HEK293T (cell line): Measurements from ENCODE around the gene RNF208.

Experiments
- BHLHE40 ChIP-seq: fragments of 450-650 bp; IDR thresholded peaks from 2 replicates; pipeline ENCODE4 v1.6.1; 2016; ENCODE audit warnings: mild to moderate bottlenecking, moderate library complexity, borderline replicate concordance
- ELF4 ChIP-seq: fragments of 450-650 bp; IDR thresholded peaks from 2 replicates; pipeline ENCODE4 v1.6.1; 2017; ENCODE audit warnings: antibody characterized with exemption
- FOXA1 ChIP-seq: fragments of 450-650 bp; IDR thresholded peaks from 2 replicates; pipeline ENCODE4 v1.6.1; 2016; ENCODE audit warnings: mild to moderate bottlenecking
- FOXK2 ChIP-seq: fragments of 450-650 bp; IDR thresholded peaks from 2 replicates; pipeline ENCODE4 v1.6.1; 2016; ENCODE audit warnings: mild to moderate bottlenecking
- FOXM1 ChIP-seq: fragments of 450-650 bp; IDR thresholded peaks from 2 replicates; pipeline ENCODE4 v1.6.1; 2017; ENCODE audit warnings: mild to moderate bottlenecking, borderline replicate concordance
- HDGF ChIP-seq: fragments of 450-650 bp; IDR thresholded peaks from 2 replicates; pipeline ENCODE4 v1.6.1; 2017; ENCODE audit warnings: antibody characterized with exemption, borderline replicate concordance
- LEF1 ChIP-seq: fragments of 450-650 bp; IDR thresholded peaks from 2 replicates; pipeline ENCODE4 v1.6.1; 2017; ENCODE audit warnings: mild to moderate bottlenecking, borderline replicate concordance
- NFRKB ChIP-seq: fragments of 450-650 bp; IDR thresholded peaks from 2 replicates; pipeline ENCODE4 v1.6.1; 2016; ENCODE audit warnings: mild to moderate bottlenecking, moderate library complexity
- SP1 ChIP-seq: fragments of 450-650 bp; IDR thresholded peaks from 2 replicates; pipeline ENCODE4 v1.6.1; 2017
- SUZ12 ChIP-seq: fragments of 450-650 bp; IDR thresholded peaks from 2 replicates; pipeline ENCODE4 v1.6.1; 2016; ENCODE audit warnings: mild to moderate bottlenecking
- TARDBP ChIP-seq: fragments of 450-650 bp; IDR thresholded peaks from 2 replicates; pipeline ENCODE4 v1.6.1; 2016
- ZNF384 ChIP-seq: fragments of 450-650 bp; IDR thresholded peaks from 2 replicates; pipeline ENCODE4 v1.6.1; 2016

- TF ChIP-seq FOXM1 (no peak), TARDBP (no peak), SP1 (no peak), FOXA1 (no peak), ELF4 (no peak), SUZ12 (no peak), FOXK2 (no peak), ZNF384 (no peak), HDGF (no peak), NFRKB (no peak), BHLHE40 (no peak), LEF1 (no peak)
Observed at GRCh38 chr9:137170486-137171148, 51.4 kb downstream of the RNF208 start.
